Astrocyte (in vitro differentiated cells and primary cell): ENCODE measurements around the gene PTPRK. TPM values are rescaled to one million over a fixed set of nuclear protein-coding genes. Genes with fewer than 3 reads are reported as not detected.

Experiments
- DNase-seq: peaks from one replicate; pipeline ENCODE4 v3.0.0-alpha.2; 2010; ENCODE audit warnings: low read depth
- FAIRE-seq: peaks from 2 replicates; lab custom pipeline; 2011; peaks lifted over from hg19 to GRCh38; lab: Jason Lieb, UNC
- H2AFZ ChIP-seq: 2 replicates; pipeline ENCODE4 v1.6.0; 2012; ENCODE audit warnings: low read depth, low read length, inconsistent platforms
- H3K27ac ChIP-seq: 2 replicates; pipeline ENCODE4 v1.5.1; 2011; ENCODE audit warnings: low read depth, low read length, inconsistent platforms
- H3K27me3 ChIP-seq: 2 replicates; pipeline ENCODE4 v1.6.0; 2011; ENCODE audit warnings: low read length, inconsistent platforms; ENCODE audit not compliant: insufficient read depth
- H3K36me3 ChIP-seq: 2 replicates; pipeline ENCODE4 v1.5.1; 2011; ENCODE audit warnings: low read length, inconsistent platforms; ENCODE audit not compliant: insufficient read depth
- H3K4me1 ChIP-seq: 2 replicates; pipeline ENCODE4 v1.5.1; 2011; ENCODE audit warnings: low read length, inconsistent platforms; ENCODE audit not compliant: insufficient read depth
- H3K4me2 ChIP-seq: 2 replicates; pipeline ENCODE4 v1.6.0; 2012; ENCODE audit warnings: low read length, inconsistent platforms
- H3K4me3 ChIP-seq: 2 replicates; pipeline ENCODE4 v1.5.1; 2011; ENCODE audit warnings: low read depth, mild to moderate bottlenecking, low read length, inconsistent platforms; ENCODE audit not compliant: insufficient read depth
- H3K79me2 ChIP-seq: 2 replicates; pipeline ENCODE4 v1.6.0; 2012; ENCODE audit warnings: mild to moderate bottlenecking, low read length, inconsistent platforms; ENCODE audit not compliant: insufficient read depth
- H3K9ac ChIP-seq: 2 replicates; pipeline ENCODE4 v1.6.0; 2012; ENCODE audit warnings: mild to moderate bottlenecking, low read length, inconsistent platforms
- H3K9me3 ChIP-seq: 2 replicates; pipeline ENCODE4 v1.5.1; 2012; ENCODE audit warnings: low read depth, mild to moderate bottlenecking, low read length, inconsistent platforms; ENCODE audit not compliant: insufficient read depth
- H4K20me1 ChIP-seq: 2 replicates; pipeline ENCODE4 v1.6.0; 2012; ENCODE audit warnings: low read length, inconsistent platforms; ENCODE audit not compliant: insufficient read depth
- H3K27ac Mint-ChIP-seq: one replicate; pipeline ENCODE4 v1.8.0; 2021; ENCODE audit warnings: mild to moderate bottlenecking, mixed read lengths; ENCODE audit not compliant: unreplicated experiment
- H3K27me3 Mint-ChIP-seq: one replicate; pipeline ENCODE4 v1.8.0; 2021; ENCODE audit warnings: low read depth, mixed read lengths; ENCODE audit not compliant: unreplicated experiment
- H3K36me3 Mint-ChIP-seq: one replicate; pipeline ENCODE4 v1.8.0; 2021; ENCODE audit warnings: low read depth, mixed read lengths; ENCODE audit not compliant: unreplicated experiment
- H3K4me1 Mint-ChIP-seq: one replicate; pipeline ENCODE4 v1.8.0; 2021; ENCODE audit warnings: low read depth, mixed read lengths; ENCODE audit not compliant: unreplicated experiment
- H3K4me3 Mint-ChIP-seq: one replicate; pipeline ENCODE4 v1.8.0; 2021; ENCODE audit warnings: mild to moderate bottlenecking, moderate library complexity, mixed read lengths; ENCODE audit not compliant: unreplicated experiment
- H3K9me3 Mint-ChIP-seq: one replicate; pipeline ENCODE4 v1.8.0; 2021; ENCODE audit warnings: mild to moderate bottlenecking, mixed read lengths; ENCODE audit not compliant: unreplicated experiment
- CTCF ChIP-seq: IDR thresholded peaks from 2 replicates; pipeline ENCODE4 v1.5.1; 2011; ENCODE audit warnings: low read depth, mild to moderate bottlenecking, inconsistent platforms, low read length, moderate library complexity; ENCODE audit not compliant: insufficient read depth
- EZH2 ChIP-seq: IDR thresholded peaks from 2 replicates; pipeline ENCODE4 v1.6.1; 2012; ENCODE audit warnings: mild to moderate bottlenecking, low read length, inconsistent platforms; ENCODE audit not compliant: insufficient read depth
- total RNA-seq: library from RNA; stranded (reverse); gene quantifications from 2 replicates; pipeline ENCODE4 v1.2.1, GENCODE V29; 2021

Gene PTPRK
- total RNA-seq, 1 donor from 2014 or later: 159 TPM

GRCh38 chr6:128558924-128559323, 38.5 kb upstream of the PTPRK start:
- Histone ChIP-seq H3K27me3 (no peaks in the 10 kb centered on the region), H3K9me3 (no peaks in the 10 kb centered on the region), H4K20me1 (no peaks in the 10 kb centered on the region), H3K27ac (no peak overlapping the region), H3K36me3 (no peaks in the 10 kb centered on the region), H2AFZ (no peak overlapping the region), H3K4me2 (no peak overlapping the region), H3K9ac (no peak overlapping the region), H3K4me1 (no peaks in the 10 kb centered on the region), H3K4me3 (no peak overlapping the region), H3K79me2 (no peaks in the 10 kb centered on the region)
- Mint-ChIP-seq H3K4me1 (peaks cover 13% of the 10 kb centered on the region), H3K27ac (no peak overlapping the region), H3K27me3 (no peaks in the 10 kb centered on the region), H3K9me3 (no peaks in the 10 kb centered on the region), H3K36me3 (no peaks in the 10 kb centered on the region), H3K4me3 (no peak overlapping the region)
- TF ChIP-seq EZH2: no peak
- TF ChIP-seq CTCF: no peak
- no peak for DNase-seq
- no peak for FAIRE-seq

GRCh38 chr6:128558021-128558420, 37.6 kb upstream of the PTPRK start:
- no peak overlapping the region for H3K4me2 ChIP-seq
- H4K20me1 ChIP-seq: no peaks in the 10 kb centered on the region
- H3K79me2 ChIP-seq: no peaks in the 10 kb centered on the region
- H2AFZ ChIP-seq: no peak overlapping the region
- no peak overlapping the region for H3K4me3 ChIP-seq
- FAIRE-seq: no peak
- H3K4me3 Mint-ChIP-seq: no peak overlapping the region
- H3K4me1 ChIP-seq: no peaks in the 10 kb centered on the region
- no peaks in the 10 kb centered on the region for H3K27me3 Mint-ChIP-seq
- no peaks in the 10 kb centered on the region for H3K36me3 ChIP-seq
- TF ChIP-seq EZH2: no peak
- no peak for TF ChIP-seq CTCF
- peaks cover 13% of the 10 kb centered on the region for H3K4me1 Mint-ChIP-seq
- no peaks in the 10 kb centered on the region for H3K9me3 ChIP-seq
- no peak overlapping the region for H3K27ac Mint-ChIP-seq
- H3K27ac ChIP-seq: no peak overlapping the region
- no peaks in the 10 kb centered on the region for H3K27me3 ChIP-seq
- H3K36me3 Mint-ChIP-seq: no peaks in the 10 kb centered on the region
- H3K9me3 Mint-ChIP-seq: no peaks in the 10 kb centered on the region
- DNase-seq: no peak
- H3K9ac ChIP-seq: no peak overlapping the region

GRCh38 chr6:128557081-128557480, 36.7 kb upstream of the PTPRK start:
- H3K27me3 ChIP-seq: no peaks in the 10 kb centered on the region
- Mint-ChIP-seq H3K9me3 (no peaks in the 10 kb centered on the region), H3K4me1 (peaks cover 13% of the 10 kb centered on the region), H3K4me3 (no peak overlapping the region), H3K36me3 (no peaks in the 10 kb centered on the region), H3K27ac (no peak overlapping the region), H3K27me3 (no peaks in the 10 kb centered on the region)
- no peaks in the 10 kb centered on the region for H3K4me1 ChIP-seq
- H3K4me2 ChIP-seq: no peak overlapping the region
- H2AFZ ChIP-seq: no peak overlapping the region
- no peak overlapping the region for H3K27ac ChIP-seq
- no peak overlapping the region for H3K4me3 ChIP-seq
- H3K9ac ChIP-seq: no peak overlapping the region
- H4K20me1 ChIP-seq: no peaks in the 10 kb centered on the region
- DNase-seq (peak; percentile 41), FAIRE-seq (no peak)
- no peaks in the 10 kb centered on the region for H3K79me2 ChIP-seq
- TF ChIP-seq CTCF: no peak
- no peak for TF ChIP-seq EZH2
- no peaks in the 10 kb centered on the region for H3K36me3 ChIP-seq
- no peaks in the 10 kb centered on the region for H3K9me3 ChIP-seq
